Activated T-cell treated with anti-CD3 and anti-CD28 coated beads, Interleukin-2, amount 50 U/mL, for 48 hours (primary cell): Measurements from ENCODE around the gene CYP27B1.

Source experiments
- DNase-seq, 2 experiments: peaks; one replicate each; pipeline ENCODE4 v3.0.0-alpha.2; 2020

CYP27B1 gene

GRCh38 chr12:57750561-57751431 is 16.1 kb downstream of the CYP27B1 start:
- no peak for DNase-seq

GRCh38 chr12:57749061-57749460 is 17.8 kb downstream of the CYP27B1 start:
- DNase-seq = no peak

GRCh38 chr12:57746025-57746424 is 20.9 kb downstream of the CYP27B1 start:
- no peak for DNase-seq

GRCh38 chr12:57745485-57745881 is 21.4 kb downstream of the CYP27B1 start:
- peak; percentile 41 to 43 for DNase-seq

- DNase-seq = peak; percentile 93 to 95
Measured at GRCh38 chr12:57744777-57745484, 21.9 kb downstream of the CYP27B1 start, which contains the start of gene TSPAN31. Gene TSPAN31, plus strand, starts transcription at chr12:57745039. Its CDS starts 116 bp downstream, at chr12:57745155.

- peak; percentile 88 for DNase-seq
Measured at GRCh38 chr12:57744194-57744776, 22.6 kb downstream of the CYP27B1 start.

GRCh38 chr12:57743769-57744168 is 23.1 kb downstream of the CYP27B1 start:
- DNase-seq = no peak

- peak; percentile 81 to 85 for DNase-seq
Measured at GRCh38 chr12:57741844-57742738, 24.8 kb downstream of the CYP27B1 start.

GRCh38 chr12:57741413-57741789 is 25.5 kb downstream of the CYP27B1 start:
- DNase-seq = no peak

GRCh38 chr12:57740656-57741412 is 26.0 kb downstream of the CYP27B1 start:
- DNase-seq = peak; percentile 76 to 81

- no peak for DNase-seq
Measured at GRCh38 chr12:57739914-57740538, 26.9 kb downstream of the CYP27B1 start.

GRCh38 chr12:57739387-57739786 is 27.5 kb downstream of the CYP27B1 start:
- no peak for DNase-seq

GRCh38 chr12:57738661-57739237 is 28.1 kb downstream of the CYP27B1 start, which contains the start of gene AGAP2:
Gene AGAP2, minus strand, starts transcription at chr12:57738742. Its CDS starts 496 bp downstream, at chr12:57738246.
- DNase-seq = no peak

GRCh38 chr12:57737467-57738460 is 29.1 kb downstream of the CYP27B1 start:
- DNase-seq = no peak

GRCh38 chr12:57736741-57737466 is 30.0 kb downstream of the CYP27B1 start:
- DNase-seq = no peak

- DNase-seq = no peak
Measured at GRCh38 chr12:57735952-57736740, 30.7 kb downstream of the CYP27B1 start.

- DNase-seq = no peak
Measured at GRCh38 chr12:57735198-57735855, 31.6 kb downstream of the CYP27B1 start.
